GM19238 (cell line): Measurements from ENCODE around the gene ARHGAP27.
A peak's percentile ranks its signal among the peaks of the same experiment; 100 is the strongest.
"Not testable (repeated sequence)": the region's sequence is repeated elsewhere in the genome, so short reads cannot be mapped to it uniquely, and the experiment has no call there.

ENCODE experiments used
- DNase-seq: peaks from one replicate; pipeline ENCODE4 v3.0.0; 2011; ENCODE audit warnings: low spot score; ENCODE audit not compliant: insufficient read length

Gene ARHGAP27

GRCh38 chr17:45446872-45447625 is 14.4 kb upstream of the ARHGAP27 start:
- DNase-seq, result not testable (repeated sequence)

- DNase-seq, result not testable (repeated sequence)
Measured at GRCh38 chr17:45445901-45446743, 13.5 kb upstream of the ARHGAP27 start.

GRCh38 chr17:45444856-45445820 is 12.5 kb upstream of the ARHGAP27 start:
- not testable (repeated sequence) for DNase-seq

- DNase-seq, result not testable (repeated sequence)
Measured at GRCh38 chr17:45444301-45444700, 11.6 kb upstream of the ARHGAP27 start.

GRCh38 chr17:45443371-45444260 is 10.9 kb upstream of the ARHGAP27 start:
- not testable (repeated sequence) for DNase-seq

GRCh38 chr17:45441526-45442310 is 9.0 kb upstream of the ARHGAP27 start:
- no peak for DNase-seq

GRCh38 chr17:45440839-45441515 is 8.3 kb upstream of the ARHGAP27 start:
- DNase-seq, result peak; percentile 82

- no peak for DNase-seq
Measured at GRCh38 chr17:45440161-45440778, 7.6 kb upstream of the ARHGAP27 start.

GRCh38 chr17:45438931-45439610 is 6.4 kb upstream of the ARHGAP27 start:
- no peak for DNase-seq

GRCh38 chr17:45437465-45438283 is 5.0 kb upstream of the ARHGAP27 start:
- no peak for DNase-seq

- no peak for DNase-seq
Measured at GRCh38 chr17:45436625-45437464, 4.2 kb upstream of the ARHGAP27 start.

- DNase-seq, result no peak
Measured at GRCh38 chr17:45436161-45436560, 3.5 kb upstream of the ARHGAP27 start.

GRCh38 chr17:45435481-45435880 is 2.8 kb upstream of the ARHGAP27 start:
- no peak for DNase-seq

- DNase-seq, result no peak
Measured at GRCh38 chr17:45433159-45433535, 477 bp upstream of the ARHGAP27 start.

GRCh38 chr17:45431531-45432404 is 902 bp downstream of the ARHGAP27 start:
- peak; percentile 98 for DNase-seq
